ENCODE measurements around the gene CDH4.

Gene CDH4

DNA sequence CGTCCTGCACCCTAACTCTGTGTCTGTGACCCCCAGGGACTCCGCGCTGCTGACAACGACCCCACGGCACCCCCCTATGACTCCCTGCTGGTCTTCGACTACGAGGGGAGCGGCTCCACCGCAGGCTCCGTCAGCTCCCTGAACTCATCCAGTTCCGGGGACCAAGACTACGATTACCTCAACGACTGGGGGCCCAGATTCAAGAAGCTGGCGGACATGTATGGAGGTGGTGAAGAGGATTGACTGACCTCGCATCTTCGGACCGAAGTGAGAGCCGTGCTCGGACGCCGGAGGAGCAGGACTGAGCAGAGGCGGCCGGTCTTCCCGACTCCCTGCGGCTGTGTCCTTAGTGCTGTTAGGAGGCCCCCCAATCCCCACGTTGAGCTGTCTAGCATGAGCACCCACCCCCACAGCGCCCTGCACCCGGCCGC is 684.7 kb downstream of the CDH4 start:
- no peak overlapping the region for H3K4me3 ChIP-seq (ENCODE audit: low read depth, low read length)
- no peak overlapping the region for H3K27ac ChIP-seq (ENCODE audit: low read depth, low read length)
- peaks cover 12% of the 10 kb centered on the region; the same call in 1 of the 2 replicates for H3K4me1 ChIP-seq (ENCODE audit: control insufficient read depth, insufficient read depth, low read length)
- H3K9me3 ChIP-seq (ENCODE audit: control insufficient read depth, insufficient read depth, low read length): no peaks in the 10 kb centered on the region
- no peak overlapping the region for H3K9ac ChIP-seq (ENCODE audit: low read depth, low read length)
- no peaks in the 10 kb centered on the region for H3K36me3 ChIP-seq (ENCODE audit: control insufficient read depth, insufficient read depth, low read length)
- H3K27me3 ChIP-seq (ENCODE audit: control insufficient read depth, insufficient read depth, low read length): no peaks in the 10 kb centered on the region

DNA sequence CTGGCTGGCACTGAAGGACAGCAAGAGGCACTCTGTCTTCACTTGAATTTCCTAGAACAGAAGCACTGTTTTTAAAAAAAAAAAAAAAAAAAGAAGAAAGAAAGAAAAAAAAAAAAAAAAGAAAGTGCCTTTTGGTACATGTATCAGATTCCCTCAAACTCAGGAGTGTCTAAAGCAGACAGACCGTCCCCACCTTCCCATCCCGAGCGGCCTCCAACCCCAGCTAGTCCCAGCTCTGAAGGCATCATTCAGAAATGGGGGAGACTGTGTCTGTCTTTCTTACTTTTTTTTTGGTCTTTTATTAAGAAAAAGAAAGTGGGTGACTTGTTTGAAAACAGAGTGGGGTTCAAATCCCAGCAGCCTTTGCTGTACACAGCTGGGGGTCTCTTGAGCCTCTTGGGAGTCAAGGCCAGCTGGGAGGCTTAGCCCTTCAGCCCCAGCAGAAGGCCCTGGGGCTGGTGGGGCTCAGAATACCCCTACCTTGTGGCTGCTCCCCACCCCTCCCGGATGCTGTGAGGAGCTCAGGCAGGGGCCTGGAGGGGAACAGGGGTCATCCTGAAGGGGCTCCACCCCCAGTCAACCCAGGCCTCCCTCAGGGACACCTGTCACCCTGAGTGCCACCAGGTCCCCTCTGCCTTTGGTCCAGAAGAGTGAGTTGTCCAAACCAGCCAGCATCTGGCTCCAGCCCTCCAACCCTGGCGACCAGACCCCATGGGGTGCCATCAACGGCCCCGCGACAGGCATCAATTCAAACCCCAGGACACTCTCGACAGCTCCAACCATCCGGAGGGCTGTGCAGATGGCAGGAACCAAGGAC is 685.3 kb downstream of the CDH4 start:
- Histone ChIP-seq H3K9ac (ENCODE audit: low read depth, low read length) (no peak overlapping the region), H3K4me1 (ENCODE audit: control insufficient read depth, insufficient read depth, low read length) (peaks cover 12% of the 10 kb centered on the region; the same call in 1 of the 2 replicates), H3K4me3 (ENCODE audit: low read depth, low read length) (no peak overlapping the region), H3K27ac (ENCODE audit: low read depth, low read length) (no peak overlapping the region), H3K27me3 (ENCODE audit: control insufficient read depth, insufficient read depth, low read length) (no peaks in the 10 kb centered on the region), H3K36me3 (ENCODE audit: control insufficient read depth, insufficient read depth, low read length) (no peaks in the 10 kb centered on the region), H3K9me3 (ENCODE audit: control insufficient read depth, insufficient read depth, low read length) (no peaks in the 10 kb centered on the region)

DNA sequence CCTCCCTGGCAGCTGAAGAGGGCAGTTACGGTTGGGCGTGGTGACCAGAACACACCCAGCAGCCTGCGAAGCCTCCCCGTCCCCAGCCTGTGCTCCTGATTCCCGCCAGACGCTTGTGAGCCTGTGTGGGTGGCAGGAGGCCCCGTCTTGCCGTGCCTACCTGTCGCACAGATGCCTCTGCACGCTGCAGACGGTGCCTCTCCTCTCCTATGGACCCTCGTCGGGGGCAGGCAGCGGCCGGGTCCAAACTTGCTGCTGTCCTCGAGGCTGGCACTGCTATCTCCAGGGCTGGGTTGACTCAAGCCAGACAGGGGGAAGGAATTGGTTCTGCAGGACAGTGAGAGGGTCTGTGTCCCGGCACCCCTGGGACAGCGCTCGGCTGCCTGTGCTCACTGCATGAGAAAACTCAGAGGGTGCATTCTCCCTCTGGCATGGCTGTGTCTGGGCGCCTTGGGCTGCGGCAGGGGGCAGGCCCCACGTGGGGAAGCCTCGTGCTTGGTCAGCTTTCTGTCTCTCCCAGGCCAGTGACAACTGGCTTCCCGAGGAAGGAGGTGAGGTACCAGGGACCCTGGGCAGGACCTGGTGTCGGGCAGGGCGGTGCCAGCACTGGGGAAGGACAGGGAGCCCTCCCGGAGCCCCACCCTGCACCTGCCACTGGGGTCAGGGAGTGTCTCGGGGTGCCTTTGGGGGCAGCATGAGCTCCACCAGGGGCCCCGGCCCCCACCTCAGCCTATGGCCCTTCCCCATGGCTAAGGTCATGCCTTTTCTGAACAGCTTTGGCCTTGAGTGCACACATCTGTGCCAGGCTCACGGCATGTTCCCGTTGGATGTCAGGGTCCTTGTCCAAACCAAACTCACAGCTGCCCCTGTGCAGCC is 686.1 kb downstream of the CDH4 start:
- Histone ChIP-seq H3K9ac (ENCODE audit: low read depth, low read length) (no peak overlapping the region), H3K27me3 (ENCODE audit: control insufficient read depth, insufficient read depth, low read length) (no peaks in the 10 kb centered on the region), H3K4me3 (ENCODE audit: low read depth, low read length) (no peak overlapping the region), H3K4me1 (ENCODE audit: control insufficient read depth, insufficient read depth, low read length) (peaks cover 12% of the 10 kb centered on the region; the same call in 1 of the 2 replicates), H3K36me3 (ENCODE audit: control insufficient read depth, insufficient read depth, low read length) (no peaks in the 10 kb centered on the region), H3K27ac (ENCODE audit: low read depth, low read length) (no peak overlapping the region), H3K9me3 (ENCODE audit: control insufficient read depth, insufficient read depth, low read length) (no peaks in the 10 kb centered on the region)

- no peaks in the 10 kb centered on the region for H3K36me3 ChIP-seq (ENCODE audit: control insufficient read depth, insufficient read depth, low read length)
- H3K4me3 ChIP-seq (ENCODE audit: low read depth, low read length): no peak overlapping the region
- no peaks in the 10 kb centered on the region for H3K9me3 ChIP-seq (ENCODE audit: control insufficient read depth, insufficient read depth, low read length)
- H3K27ac ChIP-seq (ENCODE audit: low read depth, low read length): no peak overlapping the region
- H3K9ac ChIP-seq (ENCODE audit: low read depth, low read length): no peak overlapping the region
- H3K27me3 ChIP-seq (ENCODE audit: control insufficient read depth, insufficient read depth, low read length): no peaks in the 10 kb centered on the region
- peaks cover 9% of the 10 kb centered on the region; the same call in 1 of the 2 replicates for H3K4me1 ChIP-seq (ENCODE audit: control insufficient read depth, insufficient read depth, low read length)
Observed at GRCh38 chr20:61938839-61939690, 687.0 kb downstream of the CDH4 start.

- H3K27me3 ChIP-seq (ENCODE audit: control insufficient read depth, insufficient read depth, low read length): no peaks in the 10 kb centered on the region
- H3K36me3 ChIP-seq (ENCODE audit: control insufficient read depth, insufficient read depth, low read length): no peaks in the 10 kb centered on the region
- no peak overlapping the region for H3K9ac ChIP-seq (ENCODE audit: low read depth, low read length)
- H3K4me1 ChIP-seq (ENCODE audit: control insufficient read depth, insufficient read depth, low read length): peaks cover 3% of the 10 kb centered on the region; the same call in 1 of the 2 replicates
- H3K4me3 ChIP-seq (ENCODE audit: low read depth, low read length): no peak overlapping the region
- H3K9me3 ChIP-seq (ENCODE audit: control insufficient read depth, insufficient read depth, low read length): no peaks in the 10 kb centered on the region
- H3K27ac ChIP-seq (ENCODE audit: low read depth, low read length): no peak overlapping the region
Observed at GRCh38 chr20:61939691-61940360, 687.8 kb downstream of the CDH4 start.

DNA sequence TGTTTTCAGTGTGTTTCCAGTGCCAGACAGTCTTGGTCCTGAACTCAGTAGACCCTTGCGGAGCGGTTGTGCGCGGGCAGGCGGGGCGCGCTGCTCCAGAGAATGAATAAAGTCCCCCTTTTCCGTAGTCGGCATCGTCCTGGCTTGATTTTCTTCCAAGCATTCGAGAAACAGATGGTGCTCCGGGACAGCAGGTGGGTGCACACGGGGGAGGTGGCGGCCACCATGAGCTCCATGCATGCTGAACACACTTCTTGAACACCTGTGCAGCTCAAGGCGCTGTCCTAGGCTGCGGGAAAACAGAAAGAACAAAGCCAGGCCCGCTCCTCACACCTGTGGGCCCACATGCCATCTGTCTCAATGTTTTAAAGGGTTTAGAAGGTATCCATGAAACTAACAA is 688.4 kb downstream of the CDH4 start:
- Histone ChIP-seq H3K4me1 (ENCODE audit: control insufficient read depth, insufficient read depth, low read length) (no peaks in the 10 kb centered on the region), H3K27ac (ENCODE audit: low read depth, low read length) (no peak overlapping the region), H3K9ac (ENCODE audit: low read depth, low read length) (no peak overlapping the region), H3K36me3 (ENCODE audit: control insufficient read depth, insufficient read depth, low read length) (no peaks in the 10 kb centered on the region), H3K9me3 (ENCODE audit: control insufficient read depth, insufficient read depth, low read length) (no peaks in the 10 kb centered on the region), H3K4me3 (ENCODE audit: low read depth, low read length) (no peak overlapping the region), H3K27me3 (ENCODE audit: control insufficient read depth, insufficient read depth, low read length) (no peaks in the 10 kb centered on the region)

GRCh38 chr20:61940976-61941720 is 689.1 kb downstream of the CDH4 start:
- Histone ChIP-seq H3K27ac (ENCODE audit: low read depth, low read length) (no peak overlapping the region), H3K4me1 (ENCODE audit: control insufficient read depth, insufficient read depth, low read length) (no peaks in the 10 kb centered on the region), H3K36me3 (ENCODE audit: control insufficient read depth, insufficient read depth, low read length) (no peaks in the 10 kb centered on the region), H3K9ac (ENCODE audit: low read depth, low read length) (no peak overlapping the region), H3K9me3 (ENCODE audit: control insufficient read depth, insufficient read depth, low read length) (no peaks in the 10 kb centered on the region), H3K4me3 (ENCODE audit: low read depth, low read length) (no peak overlapping the region), H3K27me3 (ENCODE audit: control insufficient read depth, insufficient read depth, low read length) (no peaks in the 10 kb centered on the region)

DNA sequence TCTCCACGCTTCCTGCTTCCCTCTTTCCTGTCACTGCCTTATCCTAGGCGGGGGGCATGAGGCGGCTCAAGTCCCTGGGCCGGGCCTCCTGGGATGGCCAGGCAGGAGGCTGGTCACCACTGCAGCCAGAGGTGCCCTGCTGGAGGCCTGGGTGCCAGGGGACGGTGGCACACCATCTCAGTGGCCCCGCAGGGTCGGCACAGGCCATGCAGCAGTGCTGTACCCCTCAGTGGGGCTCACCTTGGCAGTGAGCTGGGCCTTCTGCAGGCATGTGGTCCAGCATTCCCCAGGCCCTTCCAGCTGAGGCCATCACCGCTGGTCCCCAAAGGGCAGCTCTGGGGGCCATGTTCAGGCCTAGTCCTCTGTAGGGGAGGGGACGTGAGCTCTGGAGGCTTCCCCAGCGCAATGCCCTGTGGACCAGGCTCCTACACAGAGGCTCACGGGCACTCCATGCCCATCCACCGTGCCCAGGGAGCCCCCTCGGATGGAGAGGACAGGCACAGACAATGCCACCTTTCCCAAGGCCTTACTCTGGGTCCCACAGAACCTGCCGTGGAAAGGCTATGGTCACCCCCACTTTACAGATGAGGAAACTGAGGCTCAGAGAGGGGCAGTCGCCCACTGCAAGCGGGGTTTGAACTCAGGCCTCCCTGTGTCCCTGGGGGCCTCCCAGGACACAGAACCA is 689.8 kb downstream of the CDH4 start:
- Histone ChIP-seq H3K4me1 (ENCODE audit: control insufficient read depth, insufficient read depth, low read length) (no peaks in the 10 kb centered on the region), H3K27me3 (ENCODE audit: control insufficient read depth, insufficient read depth, low read length) (no peaks in the 10 kb centered on the region), H3K9ac (ENCODE audit: low read depth, low read length) (no peak overlapping the region), H3K27ac (ENCODE audit: low read depth, low read length) (no peak overlapping the region), H3K9me3 (ENCODE audit: control insufficient read depth, insufficient read depth, low read length) (no peaks in the 10 kb centered on the region), H3K4me3 (ENCODE audit: low read depth, low read length) (no peak overlapping the region), H3K36me3 (ENCODE audit: control insufficient read depth, insufficient read depth, low read length) (no peaks in the 10 kb centered on the region)

DNA sequence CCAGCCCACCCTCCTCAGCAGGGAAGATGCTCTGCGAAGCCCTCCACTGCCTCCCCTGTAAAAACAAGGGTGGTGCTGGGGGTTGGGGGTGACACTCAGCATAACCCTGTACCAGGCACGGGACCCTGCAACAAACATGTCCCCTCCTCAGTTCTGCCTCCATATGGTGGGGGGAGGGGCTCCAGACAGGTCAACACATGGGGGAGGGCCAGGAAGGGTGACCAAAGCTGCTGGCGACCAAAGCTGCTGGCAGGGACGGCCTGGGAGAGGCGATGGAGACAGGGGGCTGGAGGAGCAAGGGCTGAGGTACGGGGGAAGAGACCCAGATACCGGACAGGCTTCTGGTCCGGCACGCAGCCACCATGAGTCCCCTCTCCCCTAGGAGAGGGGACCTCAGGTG is 690.5 kb downstream of the CDH4 start:
- Histone ChIP-seq H3K36me3 (ENCODE audit: control insufficient read depth, insufficient read depth, low read length) (no peaks in the 10 kb centered on the region), H3K4me1 (ENCODE audit: control insufficient read depth, insufficient read depth, low read length) (no peaks in the 10 kb centered on the region), H3K4me3 (ENCODE audit: low read depth, low read length) (no peak overlapping the region), H3K9me3 (ENCODE audit: control insufficient read depth, insufficient read depth, low read length) (no peaks in the 10 kb centered on the region), H3K27ac (ENCODE audit: low read depth, low read length) (no peak overlapping the region), H3K9ac (ENCODE audit: low read depth, low read length) (no peak overlapping the region), H3K27me3 (ENCODE audit: control insufficient read depth, insufficient read depth, low read length) (no peaks in the 10 kb centered on the region)
